Lower leg skin (tissue), 3 donors: ENCODE data around the gene FBXL13.

Experiments used
- POLR2A ChIP-seq, 2 donors: fragments of 450-650 bp; IDR thresholded peaks; one replicate each; pipeline ENCODE4 v1.6.1; 2016 to 2017; ENCODE audit warnings: antibody characterized with exemption in 2 of 2, mild to moderate bottlenecking in 1 of 2, moderate library complexity in 1 of 2
- TF ChIP-seq, protein P1 (sequence below), 3 donors: fragments of 450-650 bp; IDR thresholded peaks; one replicate each; pipeline ENCODE4 v1.5.1; 2016; ENCODE audit warnings: antibody characterized with exemption in 3 of 3, mild to moderate bottlenecking in 3 of 3, moderate library complexity in 2 of 3

DNA sequence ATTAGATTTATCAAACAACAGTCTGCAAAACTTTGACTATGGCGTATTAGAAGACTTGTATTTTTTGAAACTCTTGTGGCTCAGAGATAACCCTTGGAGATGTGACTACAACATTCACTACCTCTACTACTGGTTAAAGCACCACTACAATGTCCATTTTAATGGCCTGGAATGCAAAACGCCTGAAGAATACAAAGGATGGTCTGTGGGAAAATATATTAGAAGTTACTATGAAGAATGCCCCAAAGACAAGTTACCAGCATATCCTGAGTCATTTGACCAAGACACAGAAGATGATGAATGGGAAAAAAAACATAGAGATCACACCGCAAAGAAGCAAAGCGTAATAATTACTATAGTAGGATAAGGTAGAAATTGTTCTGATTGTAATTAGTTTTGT lies 130.4 kb downstream of the FBXL13 start:
- TF ChIP-seq, protein P1, sequence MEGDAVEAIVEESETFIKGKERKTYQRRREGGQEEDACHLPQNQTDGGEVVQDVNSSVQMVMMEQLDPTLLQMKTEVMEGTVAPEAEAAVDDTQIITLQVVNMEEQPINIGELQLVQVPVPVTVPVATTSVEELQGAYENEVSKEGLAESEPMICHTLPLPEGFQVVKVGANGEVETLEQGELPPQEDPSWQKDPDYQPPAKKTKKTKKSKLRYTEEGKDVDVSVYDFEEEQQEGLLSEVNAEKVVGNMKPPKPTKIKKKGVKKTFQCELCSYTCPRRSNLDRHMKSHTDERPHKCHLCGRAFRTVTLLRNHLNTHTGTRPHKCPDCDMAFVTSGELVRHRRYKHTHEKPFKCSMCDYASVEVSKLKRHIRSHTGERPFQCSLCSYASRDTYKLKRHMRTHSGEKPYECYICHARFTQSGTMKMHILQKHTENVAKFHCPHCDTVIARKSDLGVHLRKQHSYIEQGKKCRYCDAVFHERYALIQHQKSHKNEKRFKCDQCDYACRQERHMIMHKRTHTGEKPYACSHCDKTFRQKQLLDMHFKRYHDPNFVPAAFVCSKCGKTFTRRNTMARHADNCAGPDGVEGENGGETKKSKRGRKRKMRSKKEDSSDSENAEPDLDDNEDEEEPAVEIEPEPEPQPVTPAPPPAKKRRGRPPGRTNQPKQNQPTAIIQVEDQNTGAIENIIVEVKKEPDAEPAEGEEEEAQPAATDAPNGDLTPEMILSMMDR (IDR thresholded peaks at IDR 0.05): no peak
- no peak for TF ChIP-seq POLR2A (IDR thresholded peaks at IDR 0.05)
